Nephron (organoid): Measurements from ENCODE around the gene TTC27.

ENCODE experiments used
- H3K27ac Mint-ChIP-seq, 3 experiments: 2 replicates each; pipeline ENCODE4 v1.8.0; 2020; ENCODE audit warnings: mixed read lengths in 3 of 3, mild to moderate bottlenecking in 2 of 3, moderate library complexity in 1 of 3
- H3K27me3 Mint-ChIP-seq: 2 replicates; pipeline ENCODE4 v1.8.0; 2021; ENCODE audit warnings: low read depth, mild to moderate bottlenecking, moderate library complexity, mixed read lengths
- H3K36me3 Mint-ChIP-seq: 2 replicates; pipeline ENCODE4 v1.8.0; 2020; ENCODE audit warnings: low read depth, mixed read lengths
- H3K4me1 Mint-ChIP-seq: 2 replicates; pipeline ENCODE4 v1.8.0; 2020; ENCODE audit warnings: mixed read lengths
- H3K4me3 Mint-ChIP-seq, 3 experiments: 2 replicates each; pipeline ENCODE4 v1.8.0; 2020; ENCODE audit warnings: mild to moderate bottlenecking in 3 of 3, mixed read lengths in 3 of 3, moderate library complexity in 2 of 3
- H3K9me3 Mint-ChIP-seq: 2 replicates; pipeline ENCODE4 v1.8.0; 2020; ENCODE audit warnings: mixed read lengths
- CTCF ChIP-seq, 3 experiments: fragments of 200-600 bp; sonication (generic); IDR thresholded peaks; one replicate each; pipeline ENCODE4 v1.5.0; 2021; ENCODE audit warnings: antibody characterized with exemption in 3 of 3; ENCODE audit not compliant: unreplicated experiment in 3 of 3

TTC27 gene

DNA sequence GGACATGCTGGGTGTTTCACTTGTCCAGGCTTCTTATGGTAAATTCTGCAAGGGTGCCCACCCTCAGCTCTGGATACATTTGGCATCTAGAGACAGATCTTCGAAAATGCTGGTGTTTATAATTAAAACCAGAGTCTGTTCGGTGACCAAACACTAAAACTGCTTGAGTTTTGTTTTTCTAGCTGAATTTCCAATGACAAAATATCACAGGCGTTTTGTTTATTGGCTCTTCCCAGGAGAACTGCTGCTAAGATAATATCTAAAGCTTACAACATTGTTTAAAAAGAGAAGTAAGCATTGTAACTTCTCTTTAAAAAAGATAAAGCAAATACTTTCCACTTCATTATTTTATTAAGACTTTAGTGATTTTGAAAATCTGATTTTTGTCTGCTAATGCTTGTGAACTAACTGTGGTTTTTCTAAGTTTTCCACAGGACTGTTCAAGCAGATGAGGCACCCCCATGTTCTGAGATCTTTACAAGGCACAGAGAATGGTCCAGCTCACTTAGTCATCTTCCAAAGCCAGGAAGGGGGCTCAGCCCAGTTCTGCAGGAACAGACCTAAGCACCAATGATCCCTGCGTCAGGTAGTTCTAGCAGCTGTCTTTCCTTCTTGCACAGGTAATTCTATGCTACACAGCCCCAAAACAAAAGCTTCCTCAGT is 224.1 kb downstream of the TTC27 start:
- peaks cover 25% of the 10 kb centered on the region for H3K4me1 Mint-ChIP-seq
- H3K36me3 Mint-ChIP-seq, result no peaks in the 10 kb centered on the region
- H3K27ac Mint-ChIP-seq, result no peak overlapping the region
- H3K27me3 Mint-ChIP-seq, result no peaks in the 10 kb centered on the region
- H3K9me3 Mint-ChIP-seq, result no peaks in the 10 kb centered on the region
- H3K4me3 Mint-ChIP-seq, result no peak overlapping the region
- TF ChIP-seq CTCF (IDR thresholded peaks at IDR 0.05; ENCODE audit: unreplicated experiment in 3 of 3), result no peak

DNA sequence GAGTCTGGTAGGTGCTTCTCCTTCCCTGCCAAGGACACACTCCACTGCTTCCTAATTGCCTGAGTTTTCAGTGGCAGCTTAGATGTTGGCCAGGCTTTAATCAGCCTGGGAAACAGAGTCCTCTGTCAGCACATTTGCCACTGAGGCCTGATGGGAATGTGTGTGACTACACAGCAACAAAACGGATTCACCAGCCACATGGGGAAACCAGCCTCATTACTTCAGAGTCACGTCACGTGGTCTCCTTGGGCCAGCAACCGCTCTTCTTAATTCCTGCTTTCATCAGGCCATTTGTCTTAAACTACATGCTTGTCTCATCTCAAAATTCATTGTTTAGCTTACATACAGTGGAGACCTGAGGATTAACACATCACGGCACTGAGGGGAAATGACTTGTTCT is 225.0 kb downstream of the TTC27 start:
- Mint-ChIP-seq H3K27me3 (no peaks in the 10 kb centered on the region), H3K9me3 (no peaks in the 10 kb centered on the region), H3K4me3 (no peak overlapping the region), H3K4me1 (peaks cover 18% of the 10 kb centered on the region), H3K36me3 (no peaks in the 10 kb centered on the region), H3K27ac (peak overlapping the region in 2 of 3 experiments; percentile 47 to 75)
- no peak for TF ChIP-seq CTCF (IDR thresholded peaks at IDR 0.05; ENCODE audit: unreplicated experiment in 3 of 3)

- H3K4me1 Mint-ChIP-seq, result peaks cover 6% of the 10 kb centered on the region
- TF ChIP-seq CTCF (IDR thresholded peaks at IDR 0.05; ENCODE audit: unreplicated experiment in 3 of 3), result no peak
- H3K4me3 Mint-ChIP-seq, result no peak overlapping the region
- H3K9me3 Mint-ChIP-seq, result no peaks in the 10 kb centered on the region
- no peaks in the 10 kb centered on the region for H3K27me3 Mint-ChIP-seq
- H3K36me3 Mint-ChIP-seq, result no peaks in the 10 kb centered on the region
- no peak overlapping the region for H3K27ac Mint-ChIP-seq
Measured at GRCh38 chr2:32856891-32857290, 229.0 kb downstream of the TTC27 start.

DNA sequence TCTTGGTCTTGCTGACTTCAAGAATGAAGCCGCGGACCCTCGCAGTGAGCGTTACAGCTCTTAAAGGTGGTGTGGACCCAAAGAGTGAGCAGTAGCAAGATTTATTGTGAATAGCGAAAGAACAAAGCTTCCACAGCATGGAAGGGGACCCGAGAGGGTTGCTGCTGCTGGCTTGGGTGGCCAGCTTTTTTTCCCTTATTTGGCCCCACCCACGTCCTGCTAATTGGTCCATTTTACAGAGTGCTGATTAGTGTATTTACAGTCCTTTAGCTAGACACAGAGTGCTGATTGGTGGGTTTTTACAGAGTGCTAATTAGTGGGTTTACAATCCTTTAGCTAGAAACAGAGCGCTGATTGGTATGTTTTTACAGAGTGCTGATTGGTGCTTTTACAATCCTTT is 230.9 kb downstream of the TTC27 start:
- no peaks in the 10 kb centered on the region for H3K27me3 Mint-ChIP-seq
- no peak overlapping the region for H3K4me3 Mint-ChIP-seq
- peaks cover 8% of the 10 kb centered on the region for H3K4me1 Mint-ChIP-seq
- no peak overlapping the region for H3K27ac Mint-ChIP-seq
- H3K9me3 Mint-ChIP-seq, result no peaks in the 10 kb centered on the region
- TF ChIP-seq CTCF (IDR thresholded peaks at IDR 0.05; ENCODE audit: unreplicated experiment in 3 of 3), result no peak
- no peaks in the 10 kb centered on the region for H3K36me3 Mint-ChIP-seq

- Mint-ChIP-seq H3K4me1 (peaks cover 6% of the 10 kb centered on the region), H3K27ac (no peak overlapping the region), H3K9me3 (no peaks in the 10 kb centered on the region), H3K27me3 (no peaks in the 10 kb centered on the region), H3K4me3 (no peak overlapping the region), H3K36me3 (no peaks in the 10 kb centered on the region)
- no peak for TF ChIP-seq CTCF (IDR thresholded peaks at IDR 0.05; ENCODE audit: unreplicated experiment in 3 of 3)
Measured at GRCh38 chr2:32860385-32860784, 232.5 kb downstream of the TTC27 start.
